Thyroid gland (tissue), 4 donors: ENCODE data around the gene COL11A2. TPM values are rescaled to one million over a fixed set of nuclear protein-coding genes. Genes with fewer than 3 reads are reported as not detected.

ENCODE experiments used
- DNase-seq, 2 donors: peaks; one replicate each; pipeline ENCODE4 v3.0.0-alpha.2; 2019
- H3K27ac ChIP-seq, 3 donors: fragments of 200-600 bp; sonication (generic); 1 replicate in 2 of 3; 2 replicates in 1 of 3; pipeline ENCODE4 v1.5.1; 2016 to 2019; ENCODE audit warnings: mild to moderate bottlenecking in 1 of 3, moderate library complexity in 1 of 3
- H3K27me3 ChIP-seq: fragments of 200-600 bp; sonication (generic); one replicate; pipeline ENCODE4 v1.5.1; 2019
- H3K36me3 ChIP-seq, 2 donors: fragments of 200-600 bp; sonication (generic); one replicate each; pipeline ENCODE4 v1.5.1; 2016 to 2019
- H3K4me1 ChIP-seq, 2 donors: fragments of 200-600 bp; sonication (generic); one replicate each; pipeline ENCODE4 v1.5.1; 2017 to 2019
- H3K4me3 ChIP-seq, 3 donors: fragments of 200-600 bp; sonication (generic); replicated peaks in 1 of 3; 1 replicate in 2 of 3; 2 replicates in 1 of 3; pipeline ENCODE4 v1.5.1; 2016; ENCODE audit warnings: mild to moderate bottlenecking in 1 of 3
- H3K9me3 ChIP-seq: fragments of 200-600 bp; sonication (generic); one replicate; pipeline ENCODE4 v1.5.1; 2017
- POLR2A ChIP-seq, 2 donors: fragments of 450-650 bp; IDR thresholded peaks; one replicate each; pipeline ENCODE4 v1.6.1; 2017; ENCODE audit warnings: antibody characterized with exemption in 2 of 2, mild to moderate bottlenecking in 2 of 2, moderate library complexity in 1 of 2
- WGBS, 2 donors: methylation state at CpG; one replicate each; pipeline ENCODE4 v1.1.5; 2017; 5-methylcytosine and 5-hydroxymethylcytosine counted together
- intact Hi-C: fragments of 100-400 bp; cut with DNase I; formaldehyde crosslinking; loops from one replicate; pipeline ENCODE4 v1.15.1; 2023
- total RNA-seq, 4 donors: library from RNA; depleted of rRNA; stranded (reverse); fragments of >200 nt; gene quantifications; one replicate each; pipeline ENCODE4 v1.2.3, GENCODE V29; 2016
- TF ChIP-seq, protein P1 (sequence below), 6 experiments: fragments of 200-600 bp in 3 of 6; fragments of 450-650 bp in 3 of 6; sonication (generic) in 3 of 6; IDR thresholded peaks; one replicate each; pipeline ENCODE4 v1.5.1; 2016 to 2019; ENCODE audit warnings: antibody characterized with exemption in 6 of 6, mild to moderate bottlenecking in 2 of 6, inconsistent platforms in 1 of 6, moderate library complexity in 1 of 6

The COL11A2 gene
- total RNA-seq, 4 donors from 2014 or later = 0.68 to 2.8 (median 2.0) TPM

DNA sequence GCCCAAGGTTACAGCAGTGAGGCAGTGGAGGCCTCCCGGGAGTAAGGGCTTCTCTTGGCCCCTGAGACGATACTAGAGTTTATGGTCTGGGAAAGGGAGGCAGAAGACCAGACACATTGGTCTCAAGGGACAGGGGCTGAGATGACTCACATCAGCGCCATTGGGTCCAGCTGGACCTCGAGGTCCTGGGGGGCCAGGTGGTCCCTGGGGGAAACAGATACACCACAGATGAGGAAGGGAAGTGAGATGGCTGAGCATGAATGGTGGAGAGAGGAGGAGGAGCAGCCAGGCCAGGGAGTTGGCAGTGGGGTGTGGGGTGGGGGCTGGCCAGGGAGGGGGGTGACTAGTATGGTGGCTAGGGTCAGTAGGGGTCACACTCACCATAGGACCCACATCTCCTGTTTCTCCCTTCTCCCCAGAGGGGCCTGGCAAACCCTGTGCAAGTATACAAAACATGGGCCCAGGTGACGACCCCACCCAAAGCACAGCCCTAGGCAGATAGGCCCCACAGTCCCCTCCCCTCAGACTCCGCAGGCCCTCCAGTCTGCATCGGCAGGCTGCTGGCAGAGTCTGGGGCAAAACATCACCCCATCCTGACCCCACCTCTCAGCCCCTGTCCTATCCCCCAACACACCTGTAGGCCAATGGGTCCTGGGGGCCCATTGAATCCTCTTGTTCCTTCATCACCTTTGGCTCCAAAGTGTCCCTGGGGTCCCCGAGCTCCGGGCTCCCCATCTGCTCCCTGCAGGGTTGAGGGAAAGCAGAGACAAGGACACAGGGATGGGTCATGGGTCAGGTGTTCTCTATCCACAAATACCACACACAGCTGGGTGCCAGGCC lies 21.9 kb downstream of the COL11A2 start:
- intact Hi-C loops = no loop called here
- no peaks in the 10 kb centered on the region for H3K36me3 ChIP-seq
- H3K4me3 ChIP-seq = no peak overlapping the region
- no peaks in the 10 kb centered on the region for H3K27me3 ChIP-seq
- no peak overlapping the region for H3K27ac ChIP-seq
- no peak for TF ChIP-seq POLR2A (IDR thresholded peaks at IDR 0.05)
- TF ChIP-seq, protein P1, sequence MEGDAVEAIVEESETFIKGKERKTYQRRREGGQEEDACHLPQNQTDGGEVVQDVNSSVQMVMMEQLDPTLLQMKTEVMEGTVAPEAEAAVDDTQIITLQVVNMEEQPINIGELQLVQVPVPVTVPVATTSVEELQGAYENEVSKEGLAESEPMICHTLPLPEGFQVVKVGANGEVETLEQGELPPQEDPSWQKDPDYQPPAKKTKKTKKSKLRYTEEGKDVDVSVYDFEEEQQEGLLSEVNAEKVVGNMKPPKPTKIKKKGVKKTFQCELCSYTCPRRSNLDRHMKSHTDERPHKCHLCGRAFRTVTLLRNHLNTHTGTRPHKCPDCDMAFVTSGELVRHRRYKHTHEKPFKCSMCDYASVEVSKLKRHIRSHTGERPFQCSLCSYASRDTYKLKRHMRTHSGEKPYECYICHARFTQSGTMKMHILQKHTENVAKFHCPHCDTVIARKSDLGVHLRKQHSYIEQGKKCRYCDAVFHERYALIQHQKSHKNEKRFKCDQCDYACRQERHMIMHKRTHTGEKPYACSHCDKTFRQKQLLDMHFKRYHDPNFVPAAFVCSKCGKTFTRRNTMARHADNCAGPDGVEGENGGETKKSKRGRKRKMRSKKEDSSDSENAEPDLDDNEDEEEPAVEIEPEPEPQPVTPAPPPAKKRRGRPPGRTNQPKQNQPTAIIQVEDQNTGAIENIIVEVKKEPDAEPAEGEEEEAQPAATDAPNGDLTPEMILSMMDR (IDR thresholded peaks at IDR 0.05) = no peak
- H3K4me1 ChIP-seq = no peaks in the 10 kb centered on the region
- WGBS, 2 donors = 86 to 90% methylated on average over 7 to 9 of the region's 9 CpGs
- no peak for DNase-seq
- no peaks in the 10 kb centered on the region for H3K9me3 ChIP-seq

DNA sequence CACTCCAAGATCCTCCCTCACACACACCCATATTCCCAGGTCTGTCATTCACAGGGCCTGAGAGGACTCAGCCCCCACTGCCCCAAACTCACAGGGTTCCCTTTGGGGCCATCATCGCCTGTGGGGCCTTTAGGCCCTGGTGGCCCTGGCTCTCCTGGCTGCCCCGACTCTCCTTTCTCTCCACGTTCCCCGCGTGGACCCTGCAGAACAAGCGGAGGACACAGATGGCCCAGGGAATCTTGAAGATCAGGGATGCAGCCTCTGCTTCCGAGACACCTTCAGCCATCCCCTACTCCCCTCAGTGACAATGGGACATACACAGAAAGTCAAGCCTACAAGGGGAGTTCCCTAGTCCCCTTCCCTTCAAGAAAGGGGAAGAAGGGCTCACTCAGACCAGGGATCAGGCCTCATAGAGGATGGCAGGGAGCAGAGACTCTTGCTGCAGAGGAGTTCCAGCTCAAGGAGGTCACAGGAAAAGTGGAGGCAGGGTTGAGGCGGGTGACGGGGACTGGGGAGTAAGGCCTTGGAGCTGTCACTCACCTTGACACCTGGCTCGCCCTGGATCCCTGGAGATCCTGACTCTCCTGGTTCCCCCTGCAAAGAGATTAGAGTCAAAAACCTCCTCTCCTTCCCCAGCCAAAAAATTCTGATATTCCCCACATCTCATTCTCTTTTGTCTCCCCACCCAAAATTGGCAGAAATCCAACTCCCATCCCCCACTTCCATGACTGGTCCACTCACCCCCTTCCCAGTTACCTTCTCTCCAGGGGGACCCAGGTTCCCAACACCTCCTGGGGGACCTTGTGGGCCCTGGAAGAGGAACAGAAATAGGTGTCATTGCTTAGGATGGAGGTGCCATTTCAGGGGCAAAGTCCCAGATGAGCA lies 22.7 kb downstream of the COL11A2 start:
- DNase-seq = no peak
- intact Hi-C loops = no loop called here
- Histone ChIP-seq H3K27ac (no peak overlapping the region), H3K36me3 (no peaks in the 10 kb centered on the region), H3K4me1 (no peaks in the 10 kb centered on the region), H3K4me3 (no peak overlapping the region), H3K27me3 (no peaks in the 10 kb centered on the region), H3K9me3 (no peaks in the 10 kb centered on the region)
- 94% methylated on average over 10 of the region's 10 CpGs for WGBS, 2 donors
- TF ChIP-seq, protein P1 (IDR thresholded peaks at IDR 0.05) = no peak
- no peak for TF ChIP-seq POLR2A (IDR thresholded peaks at IDR 0.05)

DNA sequence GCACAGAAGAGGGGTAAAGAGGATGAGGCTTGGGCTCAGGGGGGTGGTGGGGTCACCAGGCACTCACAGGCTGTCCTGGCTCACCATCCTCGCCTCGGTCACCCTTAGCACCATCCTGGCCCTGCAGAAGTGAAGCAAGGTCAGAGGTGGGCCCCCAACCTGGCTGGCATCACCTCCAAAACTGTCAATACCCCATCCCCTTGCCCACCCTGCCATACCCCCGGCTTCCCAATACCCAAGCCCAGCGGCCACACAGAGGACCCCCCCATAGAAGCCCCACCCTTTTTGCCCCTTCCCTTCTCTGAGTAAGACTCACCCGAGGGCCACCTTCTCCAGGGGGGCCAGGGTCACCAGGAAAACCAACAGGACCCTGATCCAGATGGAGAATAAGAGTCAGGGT lies 23.6 kb downstream of the COL11A2 start:
- WGBS, 2 donors = 79 to 82% methylated on average over 4 to 5 of the region's 5 CpGs
- no peaks in the 10 kb centered on the region for H3K9me3 ChIP-seq
- H3K27ac ChIP-seq = no peak overlapping the region
- intact Hi-C loops = no loop called here
- DNase-seq = no peak
- H3K36me3 ChIP-seq = no peaks in the 10 kb centered on the region
- no peak overlapping the region for H3K4me3 ChIP-seq
- no peaks in the 10 kb centered on the region for H3K27me3 ChIP-seq
- TF ChIP-seq, protein P1 (IDR thresholded peaks at IDR 0.05) = no peak
- no peak for TF ChIP-seq POLR2A (IDR thresholded peaks at IDR 0.05)
- H3K4me1 ChIP-seq = no peaks in the 10 kb centered on the region

DNA sequence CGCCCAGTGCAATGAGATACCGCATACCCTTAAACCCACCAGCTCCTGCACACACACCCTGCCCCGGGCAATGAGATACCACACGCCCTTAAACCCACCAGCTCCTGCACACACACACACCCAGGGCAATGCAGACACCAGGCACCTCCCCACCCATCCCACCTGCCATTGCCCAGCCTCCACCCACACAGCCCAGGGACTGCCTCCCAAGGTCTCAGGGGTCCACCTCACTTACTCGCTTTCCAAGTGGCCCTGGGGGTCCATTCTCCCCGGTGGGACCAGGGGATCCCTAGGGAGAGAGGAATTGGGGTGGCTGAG lies 24.0 kb downstream of the COL11A2 start:
- Histone ChIP-seq H3K9me3 (no peaks in the 10 kb centered on the region), H3K27me3 (no peaks in the 10 kb centered on the region), H3K36me3 (no peaks in the 10 kb centered on the region), H3K4me1 (no peaks in the 10 kb centered on the region), H3K4me3 (no peak overlapping the region), H3K27ac (no peak overlapping the region)
- TF ChIP-seq, protein P1 (IDR thresholded peaks at IDR 0.05) = no peak
- no peak for TF ChIP-seq POLR2A (IDR thresholded peaks at IDR 0.05)
- 75 to 79% methylated on average over 6 of the region's 6 CpGs for WGBS, 2 donors
- no peak for DNase-seq
- intact Hi-C loops = no loop called here
